K562 (cell line): ENCODE data around the gene ANAPC5.

Experiments
- CBX5 ChIP-seq: IDR thresholded peaks from 2 replicates; pipeline ENCODE4 v1.6.1; 2014; ENCODE audit warnings: low read depth, borderline replicate concordance
- CREBBP ChIP-seq: IDR thresholded peaks from one replicate; pipeline ENCODE4 v1.6.1; 2012; ENCODE audit warnings: low read depth, mild to moderate bottlenecking, control low read depth, inconsistent platforms, low read length
- EGR1 ChIP-seq: fragments of 450-650 bp; conservative IDR thresholded peaks from 2 replicates; pipeline ENCODE4 v1.6.1; 2017; ENCODE audit warnings: mild to moderate bottlenecking
- EP400 ChIP-seq: fragments of 450-650 bp; IDR thresholded peaks from 2 replicates; pipeline ENCODE4 v1.6.1; 2017; ENCODE audit warnings: antibody characterized with exemption, mild to moderate bottlenecking, moderate library complexity
- POLR2A ChIP-seq: fragments of 450-650 bp; conservative IDR thresholded peaks from 2 replicates; pipeline ENCODE4 v1.6.1; 2016
- POLR2AphosphoS5 ChIP-seq: IDR thresholded peaks from 2 replicates; pipeline ENCODE4 v1.6.1; 2011; ENCODE audit warnings: mild to moderate bottlenecking, low read depth, low read length, moderate library complexity; ENCODE audit not compliant: control insufficient read depth, insufficient read depth
- PRMT5 ChIP-seq: sonication (generic); formaldehyde crosslinking; IDR thresholded peaks from 2 replicates; pipeline ENCODE4 v1.5.0; 2020; ENCODE audit warnings: missing genetic modification reagents
- ZBTB1 ChIP-seq: sonication (generic); formaldehyde crosslinking; IDR thresholded peaks from 2 replicates; pipeline ENCODE4 v1.8.1; 2023; ENCODE audit warnings: missing genetic modification reagents, low read depth, mild to moderate bottlenecking, borderline replicate concordance
- ZC3H11A ChIP-seq: IDR thresholded peaks from 2 replicates; pipeline ENCODE4 v1.6.1; 2012; ENCODE audit warnings: low read depth, low read length, improper control_type of control experiment
- ZNF785 ChIP-seq: fragments of 250-450 bp; sonication (Bioruptor Pico); IDR thresholded peaks from 2 replicates; pipeline ENCODE4 v1.4.0; 2020; ENCODE audit warnings: mild to moderate bottlenecking
- ZSCAN32 ChIP-seq: fragments of 450-650 bp; formaldehyde crosslinking; IDR thresholded peaks from 2 replicates; pipeline ENCODE4 v1.4.0; 2020; ENCODE audit warnings: mild to moderate bottlenecking, moderate library complexity
- TF ChIP-seq, protein P1 (sequence below), 2 experiments: IDR thresholded peaks; 2 replicates each; pipeline ENCODE4 v1.6.1; 2012; ENCODE audit warnings: improper control_type of control experiment in 2 of 2, low read depth in 2 of 2, low read length in 2 of 2, borderline replicate concordance in 1 of 2
- TF ChIP-seq, protein P2 (sequence below), 3 experiments: IDR thresholded peaks in 2 of 3; conservative IDR thresholded peaks in 1 of 3; 2 replicates each; pipeline ENCODE4 v1.5.1; 2011 to 2012; ENCODE audit warnings: low read length in 3 of 3, mild to moderate bottlenecking in 3 of 3, control low read depth in 2 of 3, improper control_type of control experiment in 1 of 3, inconsistent platforms in 1 of 3, low read depth in 1 of 3, mixed read lengths in 1 of 3, moderate library complexity in 1 of 3; ENCODE audit not compliant: insufficient read depth in 2 of 3

DNA sequence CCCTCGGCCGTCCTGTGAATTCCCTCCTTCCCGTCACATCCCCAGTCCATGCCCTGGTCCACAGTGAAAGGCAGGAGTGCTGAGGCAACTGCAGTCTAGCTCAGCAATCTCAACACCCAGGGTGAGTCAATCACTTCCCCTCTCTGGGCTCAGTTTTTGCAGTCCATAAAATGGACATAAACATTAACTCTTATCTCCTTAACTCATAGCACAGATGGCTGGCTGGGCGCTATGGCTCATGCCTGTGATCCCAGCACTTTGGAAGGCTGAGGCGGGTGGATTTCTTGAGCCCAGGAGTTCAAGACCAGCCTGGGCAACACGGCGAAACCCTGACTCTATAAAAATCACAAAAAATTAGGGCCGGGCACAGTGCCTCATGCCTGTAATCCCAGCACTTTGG is 88.1 kb downstream of the ANAPC5 start:
- no peak for TF ChIP-seq POLR2AphosphoS5
- TF ChIP-seq ZBTB1 (CRISPR knock-in tag): no peak
- no peak for TF ChIP-seq EP400
- TF ChIP-seq ZSCAN32 (CRISPR knock-in tag): no peak
- TF ChIP-seq CREBBP: no peak
- no peak for TF ChIP-seq ZNF785 (CRISPR knock-in tag)
- TF ChIP-seq CBX5: no peak
- TF ChIP-seq ZC3H11A: no peak
- TF ChIP-seq, protein P1, sequence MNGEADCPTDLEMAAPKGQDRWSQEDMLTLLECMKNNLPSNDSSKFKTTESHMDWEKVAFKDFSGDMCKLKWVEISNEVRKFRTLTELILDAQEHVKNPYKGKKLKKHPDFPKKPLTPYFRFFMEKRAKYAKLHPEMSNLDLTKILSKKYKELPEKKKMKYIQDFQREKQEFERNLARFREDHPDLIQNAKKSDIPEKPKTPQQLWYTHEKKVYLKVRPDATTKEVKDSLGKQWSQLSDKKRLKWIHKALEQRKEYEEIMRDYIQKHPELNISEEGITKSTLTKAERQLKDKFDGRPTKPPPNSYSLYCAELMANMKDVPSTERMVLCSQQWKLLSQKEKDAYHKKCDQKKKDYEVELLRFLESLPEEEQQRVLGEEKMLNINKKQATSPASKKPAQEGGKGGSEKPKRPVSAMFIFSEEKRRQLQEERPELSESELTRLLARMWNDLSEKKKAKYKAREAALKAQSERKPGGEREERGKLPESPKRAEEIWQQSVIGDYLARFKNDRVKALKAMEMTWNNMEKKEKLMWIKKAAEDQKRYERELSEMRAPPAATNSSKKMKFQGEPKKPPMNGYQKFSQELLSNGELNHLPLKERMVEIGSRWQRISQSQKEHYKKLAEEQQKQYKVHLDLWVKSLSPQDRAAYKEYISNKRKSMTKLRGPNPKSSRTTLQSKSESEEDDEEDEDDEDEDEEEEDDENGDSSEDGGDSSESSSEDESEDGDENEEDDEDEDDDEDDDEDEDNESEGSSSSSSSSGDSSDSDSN (IDR thresholded peaks at IDR 0.05; ENCODE audit: borderline replicate concordance in 1 of 2, low read depth in 2 of 2, low read length in 2 of 2): no peak
- TF ChIP-seq, protein P2, sequence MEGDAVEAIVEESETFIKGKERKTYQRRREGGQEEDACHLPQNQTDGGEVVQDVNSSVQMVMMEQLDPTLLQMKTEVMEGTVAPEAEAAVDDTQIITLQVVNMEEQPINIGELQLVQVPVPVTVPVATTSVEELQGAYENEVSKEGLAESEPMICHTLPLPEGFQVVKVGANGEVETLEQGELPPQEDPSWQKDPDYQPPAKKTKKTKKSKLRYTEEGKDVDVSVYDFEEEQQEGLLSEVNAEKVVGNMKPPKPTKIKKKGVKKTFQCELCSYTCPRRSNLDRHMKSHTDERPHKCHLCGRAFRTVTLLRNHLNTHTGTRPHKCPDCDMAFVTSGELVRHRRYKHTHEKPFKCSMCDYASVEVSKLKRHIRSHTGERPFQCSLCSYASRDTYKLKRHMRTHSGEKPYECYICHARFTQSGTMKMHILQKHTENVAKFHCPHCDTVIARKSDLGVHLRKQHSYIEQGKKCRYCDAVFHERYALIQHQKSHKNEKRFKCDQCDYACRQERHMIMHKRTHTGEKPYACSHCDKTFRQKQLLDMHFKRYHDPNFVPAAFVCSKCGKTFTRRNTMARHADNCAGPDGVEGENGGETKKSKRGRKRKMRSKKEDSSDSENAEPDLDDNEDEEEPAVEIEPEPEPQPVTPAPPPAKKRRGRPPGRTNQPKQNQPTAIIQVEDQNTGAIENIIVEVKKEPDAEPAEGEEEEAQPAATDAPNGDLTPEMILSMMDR (IDR thresholded peaks at IDR 0.05 in 2 of 3, conservative IDR thresholded peaks at IDR 0.05 in 1 of 3; ENCODE audit: insufficient read depth in 2 of 3, low read depth in 1 of 3, low read length in 3 of 3): no peak
- TF ChIP-seq POLR2A: no peak
- TF ChIP-seq PRMT5 (CRISPR knock-in tag): no peak
- TF ChIP-seq EGR1: no peak
